Aorta (tissue), 5 donors: Measurements from ENCODE around the gene SCN1B. TPM values are rescaled to one million over a fixed set of nuclear protein-coding genes. Genes with fewer than 3 reads are reported as not detected.

ENCODE experiments used
- ATAC-seq: fragments of 200-7000 bp; cut with Tn5 transposase; one replicate; pipeline ENCODE4 v1.9.1; 2022; ENCODE audit warnings: moderate library complexity; ENCODE audit not compliant: low FRiP score
- DNase-seq, 2 donors: peaks; one replicate each; pipeline ENCODE4 v3.0.0-alpha.2; 2020
- H3K27ac ChIP-seq, 2 donors: one replicate each; pipeline ENCODE4 v1.5.1; 2013; ENCODE audit warnings: low read length in 2 of 2, mild to moderate bottlenecking in 2 of 2, moderate library complexity in 2 of 2, control low read depth in 1 of 2, inconsistent platforms in 1 of 2, low read depth in 1 of 2
- H3K27me3 ChIP-seq, 2 donors: one replicate each; pipeline ENCODE4 v1.6.1; 2013; ENCODE audit warnings: control low read depth in 1 of 2, low read length in 1 of 2, mild to moderate bottlenecking in 1 of 2, moderate library complexity in 1 of 2; ENCODE audit not compliant: insufficient read depth in 2 of 2, control insufficient read depth in 1 of 2
- H3K36me3 ChIP-seq, 2 donors: one replicate each; pipeline ENCODE4 v1.6.1; 2013; ENCODE audit warnings: control low read depth in 1 of 2, low read length in 1 of 2, mild to moderate bottlenecking in 1 of 2; ENCODE audit not compliant: insufficient read depth in 2 of 2, control insufficient read depth in 1 of 2
- H3K4me1 ChIP-seq, 2 donors: one replicate each; pipeline ENCODE4 v1.6.1; 2013; ENCODE audit warnings: low read length in 2 of 2, control low read depth in 1 of 2, mild to moderate bottlenecking in 1 of 2, moderate library complexity in 1 of 2; ENCODE audit not compliant: insufficient read depth in 2 of 2, control insufficient read depth in 1 of 2
- H3K4me3 ChIP-seq, 2 donors: one replicate each; pipeline ENCODE4 v1.5.1; 2013; ENCODE audit warnings: low read length in 2 of 2, control low read depth in 1 of 2, mild to moderate bottlenecking in 1 of 2
- H3K9me3 ChIP-seq: one replicate; pipeline ENCODE4 v1.6.1; 2013; ENCODE audit warnings: mild to moderate bottlenecking, low read length; ENCODE audit not compliant: control insufficient read depth
- WGBS, 2 donors: extraction: QIAGEN DNeasy Blood & Tissue Kit; methylation state at CpG; one replicate each; pipeline ENCODE4 v1.1.7; 2013; 5-methylcytosine and 5-hydroxymethylcytosine counted together
- intact Hi-C, 2 donors: fragments of 100-400 bp; cut with DNase I; formaldehyde crosslinking; loops; one replicate each; pipeline versions ENCODE4 v1.14.2 to v1.15.0; 2022
- polyA plus RNA-seq, 2 donors: library from polyadenylated mRNA; stranded (reverse); fragments of 200-250 nt; gene quantifications; one replicate each; pipeline ENCODE4 v1.2.3, GENCODE V29; 2013
- total RNA-seq, 2 donors: library from RNA; stranded (reverse); fragmentation: NEBNext Ultra II Directional; extraction: Animal tissue kit (Norgen Biotek cat#: 25700); gene quantifications; one replicate each; pipeline ENCODE4 v1.2.1, GENCODE V29; 2021
- donor health status: healthy with polysubstance abuse.
- donor health status: Bipolar disorder and iron deficiency.
- donor health status: DM: no; HTN: no; CAD: no.
- donor health status: DM: no; HTN: no; CAD: no.
- donor health status: DM: yes; HTN: yes; CAD: no.

SCN1B gene
- total and polyA plus RNA-seq, 4 donors: 9.9 to 21.4 (median 13.6) TPM

DNA sequence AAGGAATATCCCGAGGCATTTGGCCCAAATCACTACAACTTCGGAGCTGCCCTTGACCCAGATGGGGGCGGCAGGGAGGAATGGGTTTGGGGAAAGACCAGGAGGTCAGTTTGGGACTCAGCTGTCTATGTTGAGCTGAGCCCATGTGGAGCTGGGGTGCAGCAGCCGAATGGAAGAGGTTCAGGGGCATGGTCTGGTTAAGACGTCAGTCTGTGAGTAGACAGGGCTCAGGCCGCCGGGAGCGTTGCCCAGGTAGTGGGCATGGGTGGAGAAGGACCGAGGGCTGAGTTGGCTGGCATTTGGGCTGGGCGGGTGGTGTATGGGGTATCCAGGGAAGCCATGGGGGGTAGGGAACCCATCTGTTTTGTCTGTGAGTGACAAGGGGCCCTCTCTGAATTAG is 9.3 kb upstream of the SCN1B start:
- Histone ChIP-seq H3K27me3 (no peaks in the 10 kb centered on the region), H3K36me3 (peaks cover 0 to 10% of the 10 kb centered on the region in 2 donors), H3K9me3 (no peaks in the 10 kb centered on the region), H3K4me3 (no peak overlapping the region), H3K4me1 (no peaks in the 10 kb centered on the region), H3K27ac (no peak overlapping the region)
- WGBS, 2 donors: 88 to 90% methylated on average over 10 of the region's 10 CpGs
- ATAC-seq: no peak
- peak in 1 of 2 donors; percentile 68 for DNase-seq
- intact Hi-C loops: no loop called here

DNA sequence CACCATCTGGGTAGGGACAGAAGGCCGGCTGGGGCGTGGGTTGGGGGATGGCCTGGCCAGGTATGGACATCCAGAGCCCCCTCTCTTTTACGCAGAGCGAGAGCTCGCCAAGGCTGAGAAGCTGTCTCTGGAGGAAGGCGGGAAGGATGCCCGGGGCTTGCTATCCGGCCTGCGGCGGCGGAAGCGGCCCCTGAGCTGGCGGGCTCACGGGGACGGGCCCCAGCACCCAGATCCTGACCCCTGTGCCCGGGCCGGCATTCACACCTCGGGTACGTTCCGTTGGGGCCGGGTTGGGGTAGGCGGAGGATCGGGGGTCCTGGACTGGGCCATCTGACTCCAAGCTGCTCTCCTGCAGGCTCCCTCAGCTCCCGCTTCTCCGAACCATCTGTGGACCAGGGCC is 8.7 kb upstream of the SCN1B start:
- ATAC-seq: no peak
- intact Hi-C loops: no loop called here

DNA sequence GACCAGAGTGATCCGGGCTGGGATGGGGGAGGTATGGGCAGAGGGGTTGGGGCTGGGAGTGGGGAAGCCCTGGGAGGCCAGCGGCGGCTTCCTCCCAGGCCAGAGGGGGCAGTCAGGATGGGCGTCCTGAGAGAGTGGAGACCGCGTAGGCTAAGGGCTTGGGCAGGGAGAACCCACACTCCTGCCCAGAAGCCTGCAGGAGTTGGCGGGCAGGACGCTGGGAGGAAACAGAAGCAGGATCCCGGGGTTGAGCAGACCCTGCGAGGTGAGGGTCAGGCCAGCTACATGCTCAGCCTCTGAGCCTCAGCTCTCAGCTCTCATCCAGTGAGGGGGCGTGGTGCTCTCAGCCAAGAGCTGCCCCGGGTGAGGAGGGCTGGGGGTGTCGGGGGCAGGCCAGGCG is 7.8 kb upstream of the SCN1B start:
- Histone ChIP-seq H3K4me1 (no peaks in the 10 kb centered on the region), H3K9me3 (no peaks in the 10 kb centered on the region), H3K27ac (no peak overlapping the region), H3K36me3 (peaks cover 0 to 10% of the 10 kb centered on the region in 2 donors), H3K27me3 (no peaks in the 10 kb centered on the region), H3K4me3 (no peak overlapping the region)
- intact Hi-C loops: no loop called here
- DNase-seq (no peak), ATAC-seq (no peak)
- WGBS, 2 donors: 84 to 85% methylated on average over 11 to 14 of the region's 14 CpGs

More for the DNA sequence above, 8.7 kb upstream of the SCN1B start:
- Histone ChIP-seq H3K27me3 (no peaks in the 10 kb centered on the region), H3K27ac (no peak overlapping the region), H3K36me3 (peaks cover 0 to 10% of the 10 kb centered on the region in 2 donors), H3K9me3 (no peaks in the 10 kb centered on the region), H3K4me1 (no peaks in the 10 kb centered on the region), H3K4me3 (no peak overlapping the region)
- no peak for DNase-seq
- 93 to 94% methylated on average over 25 of the region's 25 CpGs for WGBS, 2 donors

DNA sequence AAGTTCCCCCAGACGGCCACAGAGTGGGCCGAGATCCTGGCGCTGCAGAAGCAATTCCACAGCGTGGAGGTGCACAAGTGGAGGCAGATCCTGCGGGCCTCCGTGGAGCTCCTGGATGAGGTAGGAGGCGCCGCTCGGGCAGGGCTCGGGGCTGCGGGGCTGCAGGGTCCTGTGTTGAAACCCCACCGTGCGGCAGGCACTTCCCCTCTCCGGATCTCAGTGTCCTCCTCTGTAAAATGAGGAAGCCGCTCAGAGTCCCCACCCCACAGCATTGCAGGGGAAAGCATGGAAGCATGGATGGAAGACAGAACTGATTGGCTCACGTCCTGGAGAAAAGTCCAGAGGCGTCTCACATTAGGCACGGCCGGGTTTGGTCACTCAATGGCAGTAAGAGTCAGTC is 6.8 kb upstream of the SCN1B start:
- 86 to 90% methylated on average over 18 to 19 of the region's 19 CpGs for WGBS, 2 donors
- Histone ChIP-seq H3K4me3 (no peak overlapping the region), H3K27me3 (no peaks in the 10 kb centered on the region), H3K27ac (no peak overlapping the region), H3K4me1 (no peaks in the 10 kb centered on the region), H3K9me3 (no peaks in the 10 kb centered on the region), H3K36me3 (peaks cover 0 to 10% of the 10 kb centered on the region in 2 donors)
- DNase-seq: peak in 1 of 2 donors; percentile 70
- intact Hi-C loops: no loop called here
- ATAC-seq: no peak

DNA sequence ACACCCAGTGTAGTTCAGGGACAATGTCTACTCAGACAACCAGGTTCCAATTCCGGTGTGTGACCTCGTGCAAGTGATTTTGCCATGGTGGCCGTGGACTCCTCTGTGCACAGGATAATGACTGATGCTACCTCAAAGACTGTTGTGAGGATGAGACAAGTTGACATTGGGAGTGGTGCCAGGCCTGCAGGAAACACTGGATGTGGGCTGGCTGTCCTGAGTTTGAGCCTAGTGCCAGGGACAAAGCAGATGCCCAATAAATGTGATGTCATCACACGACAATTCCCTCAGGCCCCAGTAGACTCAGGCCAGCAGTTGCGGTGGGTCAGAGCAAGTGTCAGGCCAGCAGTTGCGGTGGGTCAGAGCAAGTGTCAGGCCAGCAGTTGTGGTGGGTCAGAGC is 6.2 kb upstream of the SCN1B start:
- H3K4me3 ChIP-seq: no peak overlapping the region
- no peaks in the 10 kb centered on the region for H3K4me1 ChIP-seq
- 81 to 83% methylated on average over 6 of the region's 6 CpGs for WGBS, 2 donors
- DNase-seq (no peak), ATAC-seq (no peak)
- intact Hi-C loops: no loop called here
- H3K36me3 ChIP-seq: peaks cover 0 to 10% of the 10 kb centered on the region in 2 donors
- no peaks in the 10 kb centered on the region for H3K9me3 ChIP-seq
- no peak overlapping the region for H3K27ac ChIP-seq
- H3K27me3 ChIP-seq: no peaks in the 10 kb centered on the region

DNA sequence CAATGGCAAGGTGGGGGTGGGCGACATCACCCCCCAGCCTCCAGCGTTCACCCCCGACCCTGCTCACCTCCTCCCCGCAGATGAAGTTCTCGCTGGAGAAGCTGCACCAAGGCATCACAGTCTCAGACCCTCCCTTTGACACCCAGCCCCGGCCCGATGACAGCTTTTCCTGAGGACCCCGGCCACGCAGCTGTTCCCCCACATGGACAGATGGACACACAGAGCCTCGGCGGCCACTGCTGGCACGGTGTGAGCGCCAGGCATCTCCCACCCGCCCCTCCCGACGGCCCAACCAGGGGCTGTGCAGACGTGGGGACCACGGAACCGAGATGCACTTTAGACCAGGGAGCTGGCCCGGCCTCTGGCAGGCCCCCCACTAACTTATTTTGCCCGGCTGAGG is 4.3 kb upstream of the SCN1B start:
- no peak for ATAC-seq
- DNase-seq: no peak
- Histone ChIP-seq H3K36me3 (peaks cover 0 to 4% of the 10 kb centered on the region in 2 donors), H3K4me3 (no peak overlapping the region), H3K9me3 (no peaks in the 10 kb centered on the region), H3K27me3 (no peaks in the 10 kb centered on the region), H3K27ac (no peak overlapping the region), H3K4me1 (no peaks in the 10 kb centered on the region)
- intact Hi-C loops: no loop called here
- WGBS, 2 donors: 87 to 89% methylated on average over 19 to 21 of the region's 21 CpGs

DNA sequence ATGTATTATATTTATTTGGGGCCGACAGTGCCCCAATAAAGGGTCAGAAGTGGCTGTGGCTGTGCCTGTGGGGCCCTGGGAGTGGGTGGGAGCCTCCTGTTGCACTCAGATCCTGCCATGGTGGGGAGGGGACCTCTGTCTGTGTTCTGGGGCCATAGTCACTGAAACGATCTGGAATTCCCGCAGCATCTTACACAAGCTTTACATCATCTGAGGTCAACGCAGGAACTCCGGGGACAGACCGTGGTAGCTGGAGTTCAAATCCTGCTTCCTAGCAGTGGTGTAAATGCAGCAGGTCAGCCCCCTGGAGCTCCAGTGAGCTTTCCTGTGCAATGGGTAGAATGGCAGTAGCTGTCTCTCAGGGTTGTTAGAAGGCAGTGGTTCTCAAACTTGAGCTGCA is 3.9 kb upstream of the SCN1B start:
- DNase-seq: no peak
- Histone ChIP-seq H3K9me3 (no peaks in the 10 kb centered on the region), H3K27me3 (no peaks in the 10 kb centered on the region), H3K4me1 (no peaks in the 10 kb centered on the region), H3K27ac (no peak overlapping the region), H3K4me3 (no peak overlapping the region), H3K36me3 (peaks cover 0 to 2% of the 10 kb centered on the region in 2 donors)
- intact Hi-C loops: no loop called here
- WGBS, 2 donors: 81 to 82% methylated on average over 6 of the region's 6 CpGs
- no peak for ATAC-seq

DNA sequence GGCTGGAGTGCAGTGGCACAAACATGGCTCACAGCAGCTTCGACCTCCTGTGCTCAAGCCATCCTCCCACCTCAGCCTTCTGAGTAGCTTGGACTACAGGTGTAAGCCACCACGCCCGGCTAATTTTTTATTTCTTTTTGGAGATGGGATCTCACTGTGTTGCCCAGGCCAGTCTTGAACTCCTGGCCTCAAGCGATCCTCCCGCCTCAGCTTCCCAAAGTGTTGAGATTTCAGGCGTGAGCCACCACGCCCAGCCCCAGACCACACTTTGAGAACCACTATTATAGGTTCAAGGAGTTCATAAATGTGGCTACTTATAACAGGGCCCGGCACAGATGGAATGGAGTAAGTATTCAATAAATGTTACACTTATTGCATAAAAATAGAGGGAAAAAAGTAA is 3.3 kb upstream of the SCN1B start:
- Histone ChIP-seq H3K4me3 (no peak overlapping the region), H3K36me3 (peaks cover 0 to under 1% of the 10 kb centered on the region in 2 donors), H3K9me3 (no peaks in the 10 kb centered on the region), H3K4me1 (no peaks in the 10 kb centered on the region), H3K27me3 (no peaks in the 10 kb centered on the region), H3K27ac (no peak overlapping the region)
- ATAC-seq (no peak), DNase-seq (no peak)
- intact Hi-C loops: no loop called here
- 85 to 87% methylated on average over 8 of the region's 8 CpGs for WGBS, 2 donors

DNA sequence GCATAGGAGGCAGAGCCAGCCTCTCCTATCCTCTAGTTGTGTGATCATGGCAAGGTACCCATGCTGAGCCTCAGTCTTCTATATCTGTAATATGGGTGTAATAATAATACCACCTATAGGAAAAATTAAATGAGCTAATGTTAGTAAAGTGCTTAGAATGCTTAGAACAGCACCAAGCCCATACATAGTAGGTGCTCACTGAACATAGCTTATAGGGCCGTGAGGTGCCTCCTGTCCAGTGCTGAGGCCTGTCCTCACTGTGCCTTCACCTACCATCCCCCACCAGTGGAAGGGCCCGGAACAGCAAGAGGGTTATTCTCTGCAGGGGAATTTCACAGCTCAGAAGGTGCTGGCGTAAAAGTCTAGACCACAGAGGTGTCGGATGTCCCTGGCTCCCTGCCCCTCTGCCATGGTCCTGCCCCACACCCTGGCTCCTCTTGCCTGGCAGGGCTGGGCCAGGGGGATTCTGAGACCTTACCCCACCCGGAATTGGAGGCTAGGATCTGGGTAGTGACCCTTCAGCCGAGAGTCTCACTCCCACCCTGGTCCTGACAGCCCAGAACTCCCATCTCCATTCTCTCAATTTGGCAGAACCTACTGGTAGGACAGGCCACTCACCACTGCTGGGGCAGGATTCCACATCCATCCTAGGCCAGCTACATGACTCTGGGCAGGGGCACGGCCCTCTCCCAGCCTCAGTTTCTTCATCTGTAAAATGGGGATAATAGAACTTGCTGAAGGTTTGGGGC is 2.2 kb upstream of the SCN1B start:
- intact Hi-C loops: no loop called here
- WGBS, 2 donors: 75 to 76% methylated on average over 7 of the region's 7 CpGs
- Histone ChIP-seq H3K27me3 (no peaks in the 10 kb centered on the region), H3K4me1 (no peaks in the 10 kb centered on the region), H3K9me3 (no peaks in the 10 kb centered on the region), H3K36me3 (no peaks in the 10 kb centered on the region), H3K27ac (no peak overlapping the region), H3K4me3 (no peak overlapping the region)
- DNase-seq (no peak), ATAC-seq (no peak)
